ENCODE measurements around the gene CENPF.

Gene CENPF

GRCh38 chr1:214615109-214615508 is 12.1 kb downstream of the CENPF start:
- no peak for DNase-seq (ENCODE audit: extremely low read depth in 1 of 2, low read depth in 1 of 2)

DNA sequence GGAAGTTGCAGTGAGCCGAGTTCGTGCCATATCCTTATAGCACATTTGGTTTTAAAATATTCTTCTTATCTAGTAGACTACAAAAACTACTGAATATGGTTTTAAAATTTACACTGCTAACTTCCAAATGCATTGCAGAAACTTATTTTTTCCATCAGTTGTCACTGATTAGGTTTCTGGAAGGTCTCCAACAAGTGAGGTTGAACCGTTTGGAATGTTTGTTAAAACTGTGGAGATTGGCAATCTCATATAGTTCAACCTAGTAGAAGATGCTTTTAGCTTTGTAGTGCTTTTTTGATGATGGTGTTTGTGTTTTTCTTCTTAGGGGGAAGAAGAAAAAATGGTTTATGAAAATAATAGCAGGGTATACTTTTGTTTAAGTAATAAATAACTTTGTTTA is 12.9 kb downstream of the CENPF start:
- no peak for DNase-seq (ENCODE audit: extremely low read depth in 1 of 2, low read depth in 1 of 2)

GRCh38 chr1:214617246-214617645 is 14.3 kb downstream of the CENPF start:
- DNase-seq (ENCODE audit: extremely low read depth in 1 of 2, low read depth in 1 of 2), result no peak

DNA sequence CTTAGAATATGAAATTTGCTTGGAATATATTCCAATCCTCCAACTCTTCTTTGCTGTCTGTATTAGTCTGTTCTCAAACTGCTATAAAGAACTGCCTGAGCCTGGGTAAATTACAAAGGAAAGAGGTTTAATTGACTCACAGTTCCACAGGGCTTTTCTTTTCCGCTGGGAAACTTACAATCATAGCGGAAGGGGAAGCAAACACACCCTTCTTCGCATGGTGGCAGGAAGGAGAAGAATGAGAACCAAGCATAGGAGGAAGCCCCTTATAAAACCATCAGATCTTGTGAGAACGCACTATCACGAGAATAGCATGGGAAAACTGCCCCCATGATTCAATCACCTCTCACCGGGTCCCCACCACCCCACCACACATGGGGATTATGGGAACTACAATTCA is 14.8 kb downstream of the CENPF start:
- DNase-seq (ENCODE audit: extremely low read depth in 1 of 2, low read depth in 1 of 2), result no peak

- no peak for DNase-seq (ENCODE audit: extremely low read depth in 1 of 2, low read depth in 1 of 2)
Observed at GRCh38 chr1:214621236-214621635, 18.2 kb downstream of the CENPF start.

GRCh38 chr1:214623430-214623829 is 20.4 kb downstream of the CENPF start:
- no peak for DNase-seq (ENCODE audit: extremely low read depth in 1 of 2, low read depth in 1 of 2)

DNA sequence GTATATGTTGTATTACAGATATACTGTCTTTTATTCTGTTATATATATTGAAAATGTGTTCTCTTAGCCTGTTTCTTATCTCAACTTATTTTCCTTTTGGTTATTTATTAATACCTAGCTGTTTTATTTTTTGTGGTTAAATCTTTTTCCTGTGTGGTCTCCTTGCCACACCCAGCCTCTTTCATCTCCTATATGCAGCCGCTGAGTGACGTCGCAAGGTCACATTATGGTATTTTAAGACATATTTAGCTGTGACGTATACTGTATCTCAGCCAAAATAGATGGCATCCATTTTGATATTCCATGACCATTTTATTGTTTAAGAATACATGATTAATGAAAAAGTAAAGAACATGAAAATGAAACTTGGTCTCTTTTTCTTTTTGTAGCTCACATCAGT is 29.1 kb downstream of the CENPF start:
- DNase-seq (ENCODE audit: extremely low read depth in 1 of 2, low read depth in 1 of 2), result no peak

DNA sequence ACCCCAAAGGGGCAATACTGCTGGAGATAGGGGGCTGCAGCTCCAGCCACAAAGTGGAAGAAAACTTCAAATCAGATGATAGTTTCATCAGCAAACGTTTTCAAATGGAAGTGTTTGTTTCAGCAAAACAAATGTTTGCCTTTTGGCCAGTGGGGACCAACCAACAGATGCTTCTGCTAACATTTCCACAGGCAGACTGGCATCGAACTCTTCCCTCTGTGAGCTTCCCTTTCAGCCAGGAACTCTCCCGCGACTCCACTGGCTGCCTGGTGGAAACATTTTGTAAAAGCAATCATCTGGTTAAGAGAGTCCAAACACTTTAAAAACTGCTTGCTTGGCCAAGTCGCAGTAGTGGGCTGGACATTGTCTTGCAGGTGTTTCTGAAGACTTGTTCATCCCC is 30.7 kb downstream of the CENPF start:
- DNase-seq (ENCODE audit: extremely low read depth in 1 of 2, low read depth in 1 of 2), result no peak

GRCh38 chr1:214634267-214634666 is 31.3 kb downstream of the CENPF start:
- DNase-seq (ENCODE audit: extremely low read depth in 1 of 2, low read depth in 1 of 2), result no peak

GRCh38 chr1:214635086-214635485 is 32.1 kb downstream of the CENPF start:
- DNase-seq (ENCODE audit: extremely low read depth in 1 of 2, low read depth in 1 of 2), result no peak

GRCh38 chr1:214635506-214635905 is 32.5 kb downstream of the CENPF start:
- no peak for DNase-seq (ENCODE audit: extremely low read depth in 1 of 2, low read depth in 1 of 2)

DNA sequence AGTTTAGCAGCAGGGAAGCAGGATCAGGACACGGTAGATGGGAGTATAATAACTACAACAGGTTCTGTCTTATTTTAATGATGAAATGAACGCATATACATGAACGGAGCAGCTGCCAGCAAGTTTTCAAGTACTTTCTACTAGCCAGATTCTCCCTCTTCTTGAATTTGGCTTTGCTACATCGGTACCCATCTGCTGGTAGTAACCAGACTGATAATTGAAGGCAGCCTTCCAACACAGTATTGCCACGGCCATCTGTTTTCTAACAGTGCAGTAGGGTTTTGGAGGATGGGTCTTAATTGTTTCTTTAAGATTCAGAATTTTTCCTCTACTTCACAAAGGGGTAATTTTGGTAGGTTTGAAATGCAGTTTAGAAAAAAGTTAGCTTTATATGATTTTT is 33.4 kb downstream of the CENPF start:
- no peak for DNase-seq (ENCODE audit: extremely low read depth in 1 of 2, low read depth in 1 of 2)

DNA sequence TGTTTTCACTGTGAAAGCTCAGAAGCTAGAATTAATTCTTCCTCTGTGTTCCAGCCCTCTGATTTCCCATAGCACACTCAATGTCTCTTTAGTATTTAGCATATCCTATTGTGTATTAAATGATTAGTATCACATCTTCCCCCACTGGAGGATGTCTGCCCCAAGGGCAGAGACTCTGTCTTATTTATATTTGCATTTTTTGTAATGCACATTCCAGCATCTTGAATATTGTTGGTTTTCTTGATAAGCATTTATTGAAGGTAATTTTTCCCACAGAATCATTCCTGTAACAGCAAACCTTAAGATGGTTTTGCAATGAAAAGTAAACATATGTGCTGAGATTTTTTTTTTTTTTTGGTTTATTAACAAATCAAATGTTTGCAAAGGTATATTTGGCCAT is 34.1 kb downstream of the CENPF start:
- no peak for DNase-seq (ENCODE audit: extremely low read depth in 1 of 2, low read depth in 1 of 2)

- DNase-seq (ENCODE audit: extremely low read depth in 1 of 2, low read depth in 1 of 2), result no peak
Observed at GRCh38 chr1:214637722-214638458, 34.9 kb downstream of the CENPF start.

GRCh38 chr1:214638459-214638807 is 35.4 kb downstream of the CENPF start:
- no peak for DNase-seq (ENCODE audit: extremely low read depth in 1 of 2, low read depth in 1 of 2)

DNA sequence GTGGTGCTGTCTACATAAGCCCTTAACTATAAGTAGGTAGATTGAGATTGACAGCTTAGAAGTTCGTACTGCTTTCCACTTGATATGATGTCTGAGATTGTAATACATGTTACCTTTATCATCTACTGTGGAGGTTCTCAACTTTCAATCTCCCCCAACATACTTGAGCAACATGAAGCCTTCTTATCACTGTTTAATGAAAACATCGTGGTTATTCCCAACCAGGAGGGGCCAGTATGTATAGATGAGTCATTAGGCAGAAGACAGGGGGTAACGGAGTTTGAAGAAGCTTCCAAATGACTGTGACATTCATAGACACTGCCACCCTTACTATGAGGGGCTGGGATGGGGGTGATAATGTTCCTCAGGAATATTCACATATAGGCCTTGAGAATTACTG is 36.0 kb downstream of the CENPF start:
- DNase-seq (ENCODE audit: extremely low read depth in 1 of 2, low read depth in 1 of 2), result no peak

- no peak for DNase-seq (ENCODE audit: extremely low read depth in 1 of 2, low read depth in 1 of 2)
Observed at GRCh38 chr1:214640431-214641213, 37.6 kb downstream of the CENPF start.

GRCh38 chr1:214641214-214641895 is 38.4 kb downstream of the CENPF start:
- DNase-seq (ENCODE audit: extremely low read depth in 1 of 2, low read depth in 1 of 2), result no peak

- no peak for DNase-seq (ENCODE audit: extremely low read depth in 1 of 2, low read depth in 1 of 2)
Observed at GRCh38 chr1:214643030-214643429, 40.0 kb downstream of the CENPF start.

GRCh38 chr1:214645712-214646111 is 42.7 kb downstream of the CENPF start:
- no peak for DNase-seq (ENCODE audit: extremely low read depth in 1 of 2, low read depth in 1 of 2)

GRCh38 chr1:214648801-214649200 is 45.8 kb downstream of the CENPF start:
- DNase-seq (ENCODE audit: extremely low read depth in 1 of 2, low read depth in 1 of 2), result no peak

DNA sequence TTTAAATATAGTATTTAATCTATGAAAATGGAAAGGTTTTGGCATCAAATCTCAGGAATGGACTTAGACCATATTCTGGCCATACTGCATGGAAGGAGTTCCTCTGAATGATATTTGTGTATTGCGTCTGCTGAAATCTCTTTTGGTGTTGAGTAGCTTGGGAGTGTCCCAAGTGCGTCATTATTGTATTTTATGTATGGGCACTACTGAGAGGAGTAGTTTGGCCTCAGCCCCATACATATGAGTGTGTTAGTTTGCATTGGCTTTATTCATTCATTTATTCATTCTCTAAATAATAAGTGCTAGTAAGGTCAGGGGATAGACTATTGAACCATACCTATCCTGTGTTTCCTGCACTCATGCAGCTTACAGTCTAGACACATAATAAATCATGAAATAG is 46.6 kb downstream of the CENPF start:
- DNase-seq (ENCODE audit: extremely low read depth in 1 of 2, low read depth in 1 of 2), result no peak

Data from stimulated activated CD8-positive, alpha-beta memory T cell treated with anti-CD3 and anti-CD28 coated beads, Interleukin-7, amount 100 ng/mL, for 48 hours (primary cell).